ENCODE results near the gene AP2A2. TPM values are rescaled to one million over a fixed set of nuclear protein-coding genes. Genes with fewer than 3 reads are reported as not detected.

The AP2A2 gene
- total RNA-seq, 2 experiments from 2014 or later = 45.9 to 46.6 TPM

DNA sequence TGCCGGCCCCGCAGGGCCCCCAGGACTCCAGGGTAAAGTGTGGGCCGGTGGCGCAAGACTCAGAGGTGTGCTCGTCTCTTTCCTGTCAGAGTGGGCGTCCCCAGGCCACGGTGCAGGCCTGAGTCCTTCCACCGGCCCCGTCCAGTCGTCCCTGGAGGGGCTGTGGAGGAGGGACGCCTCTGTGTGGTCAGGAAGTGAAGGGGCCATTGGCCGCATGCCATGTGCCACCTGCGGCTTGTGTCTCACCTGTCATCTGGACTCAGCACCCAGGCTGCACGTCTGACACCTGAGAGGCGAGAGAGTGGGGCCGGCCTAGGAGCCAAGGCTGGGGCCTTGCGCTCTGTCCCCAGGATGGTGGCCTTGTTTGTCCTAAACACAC lies 85.6 kb downstream of the AP2A2 start:
- no peak overlapping the region for H3K27ac ChIP-seq (ENCODE audit: low read depth in 1 of 2, low read length in 2 of 2)
- H3K36me3 ChIP-seq (ENCODE audit: insufficient read depth, low read length) = peaks cover 52% of the 10 kb centered on the region
- no peak for DNase-seq
- intact Hi-C loops (cut with DNase I, micrococcal nuclease) = no loop called here
- Mint-ChIP-seq H3K9me3 (no peaks in the 10 kb centered on the region), H3K27ac (no peak overlapping the region), H3K4me3 (no peak overlapping the region), H3K36me3 (ENCODE audit: low read depth) (peaks cover 47% of the 10 kb centered on the region), H3K4me1 (ENCODE audit: low read depth) (peaks cover under 1% of the 10 kb centered on the region), H3K27me3 (no peaks in the 10 kb centered on the region)
- no peaks in the 10 kb centered on the region for H3K4me1 ChIP-seq (ENCODE audit: insufficient read depth, low read length)
- no peak for TF ChIP-seq CTCF (IDR thresholded peaks at IDR 0.05)
- CTCF ChIA-PET = no interaction called here
- H3K4me3 ChIP-seq (ENCODE audit: low read length) = no peak overlapping the region
- no peaks in the 10 kb centered on the region for H3K9me3 ChIP-seq (ENCODE audit: control insufficient read depth in 1 of 2, insufficient read depth in 1 of 2, low read length in 2 of 2)
- ATAC-seq (ENCODE audit: poor library complexity) = no peak
- POLR2A ChIA-PET = no interaction called here
- no peaks in the 10 kb centered on the region for H3K27me3 ChIP-seq (ENCODE audit: control insufficient read depth in 1 of 2, insufficient read depth in 2 of 2, low read length in 2 of 2)

DNA sequence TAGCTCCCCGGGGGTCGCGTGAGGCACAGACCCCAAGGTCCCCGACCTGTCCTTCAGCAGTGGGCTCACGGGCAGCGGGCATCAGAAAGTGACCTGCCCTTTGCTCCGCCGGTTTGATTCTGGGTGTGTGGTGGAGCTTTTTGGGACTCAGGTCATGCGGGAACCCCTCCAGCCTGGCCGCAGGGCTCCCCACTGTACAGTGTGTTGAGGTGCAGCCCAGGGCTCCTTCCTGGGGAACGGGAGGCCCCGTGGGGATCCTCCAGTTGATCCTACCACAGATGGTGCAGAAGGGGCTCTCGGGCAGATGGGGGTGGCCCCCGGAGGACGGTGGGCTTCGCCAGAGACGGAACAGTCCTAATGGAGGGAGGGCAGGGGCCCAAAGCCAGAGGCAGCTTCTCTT lies 86.6 kb downstream of the AP2A2 start:
- no peaks in the 10 kb centered on the region for H3K9me3 ChIP-seq (ENCODE audit: control insufficient read depth in 1 of 2, insufficient read depth in 1 of 2, low read length in 2 of 2)
- Mint-ChIP-seq H3K4me1 (ENCODE audit: low read depth) (peaks cover 10% of the 10 kb centered on the region), H3K9me3 (no peaks in the 10 kb centered on the region), H3K27ac (no peak overlapping the region), H3K27me3 (no peaks in the 10 kb centered on the region), H3K4me3 (no peak overlapping the region), H3K36me3 (ENCODE audit: low read depth) (peaks cover 38% of the 10 kb centered on the region)
- ChIA-PET CTCF (no interaction called here), POLR2A (no interaction called here)
- peaks cover 7% of the 10 kb centered on the region for H3K4me1 ChIP-seq (ENCODE audit: insufficient read depth, low read length)
- ATAC-seq (ENCODE audit: poor library complexity) (no peak), DNase-seq (no peak)
- no peaks in the 10 kb centered on the region for H3K27me3 ChIP-seq (ENCODE audit: control insufficient read depth in 1 of 2, insufficient read depth in 2 of 2, low read length in 2 of 2)
- H3K27ac ChIP-seq (ENCODE audit: low read depth in 1 of 2, low read length in 2 of 2) = no peak overlapping the region
- H3K4me3 ChIP-seq (ENCODE audit: low read length) = no peak overlapping the region
- intact Hi-C loops (cut with DNase I, micrococcal nuclease) = no loop called here
- H3K36me3 ChIP-seq (ENCODE audit: insufficient read depth, low read length) = peaks cover 42% of the 10 kb centered on the region
- TF ChIP-seq CTCF (IDR thresholded peaks at IDR 0.05) = no peak

- DNase-seq (no peak), ATAC-seq (ENCODE audit: poor library complexity) (no peak)
- H3K4me3 ChIP-seq (ENCODE audit: low read length) = no peak overlapping the region
- H3K36me3 Mint-ChIP-seq (ENCODE audit: low read depth) = peaks cover 31% of the 10 kb centered on the region
- no peaks in the 10 kb centered on the region for H3K27me3 ChIP-seq (ENCODE audit: control insufficient read depth in 1 of 2, insufficient read depth in 2 of 2, low read length in 2 of 2)
- H3K4me1 Mint-ChIP-seq (ENCODE audit: low read depth) = peaks cover 17% of the 10 kb centered on the region
- H3K4me1 ChIP-seq (ENCODE audit: insufficient read depth, low read length) = peaks cover 11% of the 10 kb centered on the region
- peaks cover 35% of the 10 kb centered on the region for H3K36me3 ChIP-seq (ENCODE audit: insufficient read depth, low read length)
- no peaks in the 10 kb centered on the region for H3K27me3 Mint-ChIP-seq
- H3K9me3 Mint-ChIP-seq = no peaks in the 10 kb centered on the region
- intact Hi-C loops (cut with DNase I, micrococcal nuclease) = no loop called here
- no peak overlapping the region for H3K27ac Mint-ChIP-seq
- peaks cover 0 to 6% of the 10 kb centered on the region in 2 experiments for H3K9me3 ChIP-seq (ENCODE audit: control insufficient read depth in 1 of 2, insufficient read depth in 1 of 2, low read length in 2 of 2)
- H3K27ac ChIP-seq (ENCODE audit: low read depth in 1 of 2, low read length in 2 of 2) = no peak overlapping the region
- TF ChIP-seq CTCF (IDR thresholded peaks at IDR 0.05) = no peak
- no peak overlapping the region for H3K4me3 Mint-ChIP-seq
- POLR2A ChIA-PET = no interaction called here
- CTCF ChIA-PET = no interaction called here
Measured at GRCh38 chr11:1012740-1013630, 87.3 kb downstream of the AP2A2 start.

Data from CD4-positive, alpha-beta T cell (primary cell).